ENCODE data around the gene CHST12. TPM values are rescaled to one million over a fixed set of nuclear protein-coding genes. Genes with fewer than 3 reads are reported as not detected.

CHST12 gene
- total RNA-seq, 5 donors from 2014 or later (not counting 1 experiment from before 2014, with no cell fraction given), result 20.3 to 41.5 (median 30.8) TPM

DNA sequence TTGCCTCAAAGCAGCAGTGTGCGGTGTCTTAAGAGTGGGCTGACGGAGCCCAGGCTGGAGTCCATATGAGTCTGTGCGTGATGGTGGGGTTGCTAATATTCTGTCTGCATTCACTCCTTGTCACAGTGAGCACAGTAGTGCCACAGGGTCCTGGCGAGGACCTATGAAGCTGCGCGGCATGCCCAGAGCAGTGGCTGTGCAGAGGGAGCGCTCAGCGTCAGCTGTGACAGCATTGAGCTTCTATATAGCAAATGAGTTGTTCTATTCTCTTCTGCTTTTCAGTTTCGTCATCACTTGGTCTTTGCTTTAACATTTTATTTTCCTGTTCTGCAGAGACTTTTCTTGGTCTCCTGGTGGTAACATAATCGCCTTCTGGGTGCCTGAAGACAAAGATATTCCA lies 34.3 kb upstream of the CHST12 start:
- CTCF ChIA-PET, result interaction anchor here (0.5 to 0.9 kb wide), 2 partner anchors 62 to 1144 kb away, joined by 6 to 7 read pairs; no protein-coding TSS in a partner anchor
- no peaks in the 10 kb centered on the region for H3K27me3 Mint-ChIP-seq

DNA sequence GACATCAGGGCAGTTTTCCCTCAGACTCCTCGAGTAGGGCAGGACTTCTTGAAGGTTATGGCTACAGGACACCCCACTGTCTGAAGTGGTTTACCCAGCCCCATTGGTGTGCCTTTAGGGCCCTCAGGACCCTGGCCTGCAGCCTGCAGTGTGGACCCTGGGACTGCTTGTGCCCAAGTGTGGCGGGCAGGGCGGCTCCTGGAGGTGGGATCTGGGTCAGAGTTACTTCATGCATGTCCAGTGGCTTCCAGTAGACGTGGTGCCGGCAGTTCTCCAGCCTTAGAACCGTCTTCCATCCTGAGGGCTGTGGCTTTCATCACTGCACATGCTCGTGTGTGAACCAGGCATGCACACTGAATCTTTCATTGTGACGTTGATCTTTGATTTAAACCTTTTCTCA lies 32.1 kb upstream of the CHST12 start:
- Mint-ChIP-seq H3K36me3 (peaks cover 59% of the 10 kb centered on the region), H3K27me3 (no peaks in the 10 kb centered on the region), H3K9me3 (no peaks in the 10 kb centered on the region), H3K4me3 (no peak overlapping the region), H3K4me1 (no peaks in the 10 kb centered on the region), H3K27ac (no peak overlapping the region)
- 97% methylated on average over 7 of the region's 8 CpGs for WGBS (ENCODE audit: insufficient coverage)
- ATAC-seq (replicated peaks in 1 of 4) (no peak), DNase-seq (no peak)
- POLR2A ChIA-PET, result no interaction called here
- Histone ChIP-seq H3K9me3 (no peaks in the 10 kb centered on the region), H3K4me1 (ENCODE audit: control insufficient read depth in 1 of 2, extremely low read depth in 1 of 2, insufficient read depth in 2 of 2, low read length in 2 of 2) (no peaks in the 10 kb centered on the region), H3K27me3 (replicated peaks in 1 of 2; ENCODE audit: control insufficient read depth in 2 of 2, extremely low read depth in 1 of 2, insufficient read depth in 2 of 2, low read length in 1 of 2) (no peaks in the 10 kb centered on the region), H3K4me3 (ENCODE audit: control insufficient read depth in 1 of 2, extremely low read depth in 1 of 2, low read length in 1 of 2) (no peak overlapping the region), H3K27ac (ENCODE audit: low read length) (no peak overlapping the region), H3K36me3 (ENCODE audit: control insufficient read depth in 2 of 2, extremely low read depth in 1 of 2, insufficient read depth in 1 of 2, low read length in 1 of 2) (peaks cover 26 to 92% of the 10 kb centered on the region in 2 donors)
- CTCF ChIA-PET, result no interaction called here

More for the DNA sequence above, 34.3 kb upstream of the CHST12 start:
- no peaks in the 10 kb centered on the region for H3K9me3 Mint-ChIP-seq
- POLR2A ChIA-PET, result interaction anchor here in 1 of 2 donors (0.6 kb wide), 1 partner anchor 36 kb away, joined by 11 read pairs; no protein-coding TSS in a partner anchor
- Histone ChIP-seq H3K36me3 (ENCODE audit: control insufficient read depth in 2 of 2, extremely low read depth in 1 of 2, insufficient read depth in 1 of 2, low read length in 1 of 2) (peaks cover 38 to 92% of the 10 kb centered on the region in 2 donors), H3K4me3 (ENCODE audit: control insufficient read depth in 1 of 2, extremely low read depth in 1 of 2, low read length in 1 of 2) (no peak overlapping the region), H3K4me1 (ENCODE audit: control insufficient read depth in 1 of 2, extremely low read depth in 1 of 2, insufficient read depth in 2 of 2, low read length in 2 of 2) (no peaks in the 10 kb centered on the region), H3K9me3 (no peaks in the 10 kb centered on the region), H3K27me3 (replicated peaks in 1 of 2; ENCODE audit: control insufficient read depth in 2 of 2, extremely low read depth in 1 of 2, insufficient read depth in 2 of 2, low read length in 1 of 2) (no peaks in the 10 kb centered on the region), H3K27ac (ENCODE audit: low read length) (no peak overlapping the region)
- DNase-seq (no peak), ATAC-seq (replicated peaks in 1 of 4) (no peak)
- WGBS (ENCODE audit: insufficient coverage), result 97% methylated on average over 10 of the region's 10 CpGs
- H3K4me1 Mint-ChIP-seq, result no peaks in the 10 kb centered on the region
- no peak overlapping the region for H3K4me3 Mint-ChIP-seq
- H3K27ac Mint-ChIP-seq, result no peak overlapping the region
- peaks cover 62% of the 10 kb centered on the region for H3K36me3 Mint-ChIP-seq

DNA sequence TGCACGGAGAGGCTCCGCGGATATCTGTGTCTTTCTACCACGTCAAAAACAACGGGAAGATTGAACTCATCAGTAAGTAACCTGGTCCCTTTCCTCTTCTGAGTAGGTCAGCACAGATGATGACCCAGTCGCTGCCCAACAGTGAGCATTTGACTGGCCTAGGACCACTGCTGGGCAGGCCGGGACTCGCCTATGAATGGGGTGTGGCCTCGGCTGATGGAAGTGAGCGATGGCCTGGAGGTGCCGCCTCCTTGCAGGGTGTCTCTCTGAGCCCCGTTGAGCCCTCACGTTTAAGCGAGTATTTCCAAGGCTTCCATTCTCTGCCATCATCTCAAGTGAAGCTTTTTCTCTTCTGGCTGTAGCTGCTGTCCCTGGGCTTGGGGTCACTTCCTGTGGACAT lies 30.7 kb upstream of the CHST12 start:
- Mint-ChIP-seq H3K27ac (no peak overlapping the region), H3K36me3 (peaks cover 57% of the 10 kb centered on the region), H3K9me3 (no peaks in the 10 kb centered on the region), H3K27me3 (no peaks in the 10 kb centered on the region), H3K4me1 (peaks cover 0 to 9% (median 5%) of the 10 kb centered on the region in 3 donors), H3K4me3 (no peak overlapping the region)
- H3K27ac ChIP-seq (ENCODE audit: low read length), result no peak overlapping the region
- no peaks in the 10 kb centered on the region for H3K9me3 ChIP-seq
- ChIA-PET POLR2A (no interaction called here), CTCF (no interaction called here)
- peaks cover 26 to 94% of the 10 kb centered on the region in 2 donors for H3K36me3 ChIP-seq (ENCODE audit: control insufficient read depth in 2 of 2, extremely low read depth in 1 of 2, insufficient read depth in 1 of 2, low read length in 1 of 2)
- 99% methylated on average over 14 of the region's 14 CpGs for WGBS (ENCODE audit: insufficient coverage)
- no peak for DNase-seq
- no peaks in the 10 kb centered on the region for H3K4me1 ChIP-seq (ENCODE audit: control insufficient read depth in 1 of 2, extremely low read depth in 1 of 2, insufficient read depth in 2 of 2, low read length in 2 of 2)
- no peaks in the 10 kb centered on the region for H3K27me3 ChIP-seq (replicated peaks in 1 of 2; ENCODE audit: control insufficient read depth in 2 of 2, extremely low read depth in 1 of 2, insufficient read depth in 2 of 2, low read length in 1 of 2)
- H3K4me3 ChIP-seq (ENCODE audit: control insufficient read depth in 1 of 2, extremely low read depth in 1 of 2, low read length in 1 of 2), result no peak overlapping the region
- no peak for ATAC-seq (replicated peaks in 1 of 4)

DNA sequence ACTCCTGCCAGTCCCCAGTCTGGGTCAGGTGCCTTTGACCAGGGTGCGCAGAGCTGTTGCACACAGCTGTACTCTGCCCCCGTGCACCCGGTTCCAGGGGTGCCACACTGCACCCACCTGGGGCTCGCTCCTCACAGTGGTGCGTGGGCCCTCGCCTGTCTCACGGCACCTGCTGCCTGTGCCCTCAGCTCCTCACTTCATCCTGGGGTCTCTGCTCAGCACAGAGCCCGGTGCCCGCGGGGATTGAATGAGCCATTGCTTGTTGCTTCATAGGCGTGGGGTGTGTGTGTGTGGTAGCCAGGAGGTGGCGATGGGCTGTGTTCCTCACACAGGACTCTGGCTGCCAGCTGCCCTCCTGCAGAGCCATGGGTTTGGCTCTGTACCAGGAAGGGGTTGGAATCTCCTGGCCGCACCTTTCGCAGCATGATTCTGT lies 30.3 kb upstream of the CHST12 start:
- Histone ChIP-seq H3K4me3 (ENCODE audit: control insufficient read depth in 1 of 2, extremely low read depth in 1 of 2, low read length in 1 of 2) (no peak overlapping the region), H3K4me1 (ENCODE audit: control insufficient read depth in 1 of 2, extremely low read depth in 1 of 2, insufficient read depth in 2 of 2, low read length in 2 of 2) (no peaks in the 10 kb centered on the region), H3K9me3 (no peaks in the 10 kb centered on the region), H3K36me3 (ENCODE audit: control insufficient read depth in 2 of 2, extremely low read depth in 1 of 2, insufficient read depth in 1 of 2, low read length in 1 of 2) (peaks cover 26 to 93% of the 10 kb centered on the region in 2 donors), H3K27me3 (replicated peaks in 1 of 2; ENCODE audit: control insufficient read depth in 2 of 2, extremely low read depth in 1 of 2, insufficient read depth in 2 of 2, low read length in 1 of 2) (no peaks in the 10 kb centered on the region), H3K27ac (ENCODE audit: low read length) (no peak overlapping the region)
- H3K4me3 Mint-ChIP-seq, result no peak overlapping the region
- DNase-seq, result no peak
- ChIA-PET CTCF (no interaction called here), POLR2A (no interaction called here)
- no peaks in the 10 kb centered on the region for H3K27me3 Mint-ChIP-seq
- H3K9me3 Mint-ChIP-seq, result no peaks in the 10 kb centered on the region
- H3K36me3 Mint-ChIP-seq, result peaks cover 60% of the 10 kb centered on the region
- H3K4me1 Mint-ChIP-seq, result peaks cover 0 to 14% (median 5%) of the 10 kb centered on the region in 3 donors
- no peak for ATAC-seq (replicated peaks in 1 of 4)
- no peak overlapping the region for H3K27ac Mint-ChIP-seq
- 98% methylated on average over 12 of the region's 14 CpGs for WGBS (ENCODE audit: insufficient coverage)

DNA sequence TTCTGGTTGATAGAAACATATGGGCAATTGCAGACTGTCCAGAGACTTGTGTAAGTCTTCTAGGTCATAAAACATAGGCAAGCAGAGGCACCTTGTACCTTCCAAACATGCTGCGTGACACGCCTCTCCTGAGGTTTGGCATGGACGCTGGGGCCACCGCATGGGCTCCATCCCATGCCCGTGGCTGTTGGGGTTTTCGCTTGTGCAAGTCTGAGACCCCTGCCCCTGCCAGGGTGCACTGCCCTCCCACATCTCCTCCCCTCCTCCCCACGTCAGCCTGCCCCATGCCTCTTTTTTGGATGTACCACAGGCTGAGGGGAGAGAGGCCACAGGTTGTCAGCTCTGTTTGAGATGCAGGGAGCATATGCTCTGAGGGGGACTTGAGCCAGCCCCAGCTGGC lies 29.8 kb upstream of the CHST12 start:
- Mint-ChIP-seq H3K36me3 (peaks cover 64% of the 10 kb centered on the region), H3K9me3 (no peaks in the 10 kb centered on the region), H3K4me3 (no peak overlapping the region), H3K27me3 (no peaks in the 10 kb centered on the region), H3K4me1 (peaks cover 0 to 16% (median 5%) of the 10 kb centered on the region in 3 donors), H3K27ac (no peak overlapping the region)
- POLR2A ChIA-PET, result no interaction called here
- Histone ChIP-seq H3K27me3 (replicated peaks in 1 of 2; ENCODE audit: control insufficient read depth in 2 of 2, extremely low read depth in 1 of 2, insufficient read depth in 2 of 2, low read length in 1 of 2) (no peaks in the 10 kb centered on the region), H3K4me1 (ENCODE audit: control insufficient read depth in 1 of 2, extremely low read depth in 1 of 2, insufficient read depth in 2 of 2, low read length in 2 of 2) (no peaks in the 10 kb centered on the region), H3K9me3 (no peaks in the 10 kb centered on the region), H3K36me3 (ENCODE audit: control insufficient read depth in 2 of 2, extremely low read depth in 1 of 2, insufficient read depth in 1 of 2, low read length in 1 of 2) (peaks cover 26 to 93% of the 10 kb centered on the region in 2 donors), H3K4me3 (ENCODE audit: control insufficient read depth in 1 of 2, extremely low read depth in 1 of 2, low read length in 1 of 2) (no peak overlapping the region), H3K27ac (ENCODE audit: low read length) (no peak overlapping the region)
- 98% methylated on average over 6 of the region's 7 CpGs for WGBS (ENCODE audit: insufficient coverage)
- DNase-seq (no peak), ATAC-seq (replicated peaks in 1 of 4) (no peak)
- CTCF ChIA-PET, result no interaction called here

DNA sequence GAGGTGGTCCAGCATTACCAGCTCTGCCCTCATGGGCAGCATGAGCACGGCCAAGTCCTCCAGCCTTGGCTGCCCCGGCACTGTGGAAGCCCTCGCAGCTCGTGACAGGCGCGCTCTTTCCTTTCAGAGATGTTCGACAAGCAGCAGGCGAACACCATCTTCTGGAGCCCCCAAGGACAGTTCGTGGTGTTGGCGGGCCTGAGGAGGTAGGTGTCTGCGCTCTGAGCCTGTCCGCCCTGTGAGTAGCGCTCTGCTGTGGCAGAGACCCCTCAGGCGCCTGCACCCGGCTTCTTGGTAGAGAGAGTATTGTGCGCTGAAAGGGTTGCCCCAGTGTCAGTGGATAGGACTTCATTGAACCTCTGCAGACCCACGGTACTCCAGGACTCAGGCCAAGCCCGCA lies 29.0 kb upstream of the CHST12 start:
- peaks cover 64% of the 10 kb centered on the region for H3K36me3 Mint-ChIP-seq
- Histone ChIP-seq H3K4me1 (ENCODE audit: control insufficient read depth in 1 of 2, extremely low read depth in 1 of 2, insufficient read depth in 2 of 2, low read length in 2 of 2) (no peaks in the 10 kb centered on the region), H3K36me3 (ENCODE audit: control insufficient read depth in 2 of 2, extremely low read depth in 1 of 2, insufficient read depth in 1 of 2, low read length in 1 of 2) (peaks cover 24 to 93% of the 10 kb centered on the region in 2 donors), H3K9me3 (no peaks in the 10 kb centered on the region), H3K27me3 (replicated peaks in 1 of 2; ENCODE audit: control insufficient read depth in 2 of 2, extremely low read depth in 1 of 2, insufficient read depth in 2 of 2, low read length in 1 of 2) (no peaks in the 10 kb centered on the region), H3K4me3 (ENCODE audit: control insufficient read depth in 1 of 2, extremely low read depth in 1 of 2, low read length in 1 of 2) (no peak overlapping the region), H3K27ac (ENCODE audit: low read length) (no peak overlapping the region)
- 95% methylated on average over 18 of the region's 18 CpGs for WGBS (ENCODE audit: insufficient coverage)
- no peak overlapping the region for H3K27ac Mint-ChIP-seq
- peaks cover 0 to 16% (median 5%) of the 10 kb centered on the region in 3 donors for H3K4me1 Mint-ChIP-seq
- H3K9me3 Mint-ChIP-seq, result no peaks in the 10 kb centered on the region
- DNase-seq (no peak), ATAC-seq (replicated peaks in 1 of 4) (no peak)
- no peaks in the 10 kb centered on the region for H3K27me3 Mint-ChIP-seq
- H3K4me3 Mint-ChIP-seq, result no peak overlapping the region
- CTCF ChIA-PET, result no interaction called here
- POLR2A ChIA-PET, result no interaction called here
